Right ventricle myocardium superior (tissue), 1 donor: ENCODE measurements around the gene FAM234B. TPM values are rescaled to one million over a fixed set of nuclear protein-coding genes. Genes with fewer than 3 reads are reported as not detected.
"Not testable (repeated sequence)": the region's sequence is repeated elsewhere in the genome, so short reads cannot be mapped to it uniquely, and the experiment has no call there.

Experiments
- ATAC-seq: fragments of 200-7000 bp; cut with Tn5 transposase; one replicate; pipeline ENCODE4 v1.9.1; 2020; ENCODE audit warnings: mild to moderate bottlenecking; ENCODE audit not compliant: poor library complexity
- DNase-seq: peaks from one replicate; pipeline ENCODE4 v3.0.0-alpha.2; 2020
- intact Hi-C: fragments of 100-400 bp; cut with DNase I; formaldehyde crosslinking; loops from one replicate; pipeline ENCODE4 v1.11.2; 2022
- total RNA-seq: library from RNA; stranded (reverse); fragmentation: NEBNext Ultra II Directional; extraction: Animal tissue kit (Norgen Biotek cat#: 25700); gene quantifications from one replicate; pipeline ENCODE4 v1.2.1, GENCODE V29; 2021
- donor health status: DM: no; HTN: yes; CAD: no; lungs with severe emphysema.

The FAM234B gene
- total RNA-seq, 1 donor from 2014 or later: 1.8 TPM

- ATAC-seq (no peak), DNase-seq (no peak)
- intact Hi-C loops: no loop called here
Measured at GRCh38 chr12:13044906-13045299, 722 bp downstream of the FAM234B start.

DNA sequence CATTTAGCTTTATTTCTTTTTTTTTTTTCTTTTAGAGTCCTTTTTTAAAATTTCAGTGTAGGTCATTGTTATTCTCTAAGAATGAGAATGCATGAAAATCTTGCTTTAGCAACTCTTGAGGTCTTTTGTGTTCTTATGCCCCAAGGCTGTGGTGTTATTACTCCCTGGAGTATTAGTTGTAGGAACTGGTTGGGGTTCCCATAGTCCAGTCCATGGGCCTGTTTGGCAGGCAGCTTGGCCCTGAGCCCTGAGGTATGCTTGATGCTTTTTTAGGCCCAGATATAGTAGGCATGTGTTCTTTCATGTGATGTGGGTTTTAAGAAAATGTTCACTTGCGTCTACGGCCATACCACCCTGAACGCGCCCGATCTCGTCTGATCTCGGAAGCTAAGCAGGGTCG, 1.6 kb downstream of the FAM234B start:
- DNase-seq: no peak
- intact Hi-C loops: no loop called here
- no peak for ATAC-seq

GRCh38 chr12:13046964-13047363, 2.8 kb downstream of the FAM234B start:
- ATAC-seq: no peak
- intact Hi-C loops: no loop called here

GRCh38 chr12:13049816-13050215, 5.6 kb downstream of the FAM234B start:
- DNase-seq (no peak), ATAC-seq (no peak)
- intact Hi-C loops: no loop called here

More at GRCh38 chr12:13046964-13047363, 2.8 kb downstream of the FAM234B start:
- no peak for DNase-seq

DNA sequence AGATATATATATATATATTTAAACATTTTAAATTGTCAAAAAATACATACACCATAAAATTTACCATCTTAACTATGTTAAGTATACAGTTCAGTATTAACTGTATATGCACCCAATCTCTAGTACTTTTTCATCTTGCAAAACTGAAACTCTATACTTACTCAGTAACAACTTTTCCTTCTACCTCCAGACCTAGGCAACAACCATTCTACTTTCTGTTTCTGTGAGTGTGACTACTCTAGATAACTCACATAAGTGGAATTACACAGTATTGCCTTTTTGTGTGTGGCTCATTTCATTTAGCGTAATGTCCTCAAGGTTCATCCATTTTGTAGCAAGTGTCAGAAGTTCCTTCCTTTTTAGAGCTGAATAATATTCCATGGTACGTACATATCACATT, 8.2 kb downstream of the FAM234B start:
- ATAC-seq (no peak), DNase-seq (no peak)
- intact Hi-C loops: no loop called here

- ATAC-seq, intact Hi-C loops, DNase-seq: not testable (repeated sequence)
Measured at GRCh38 chr12:13053617-13054016, 9.4 kb downstream of the FAM234B start.

DNA sequence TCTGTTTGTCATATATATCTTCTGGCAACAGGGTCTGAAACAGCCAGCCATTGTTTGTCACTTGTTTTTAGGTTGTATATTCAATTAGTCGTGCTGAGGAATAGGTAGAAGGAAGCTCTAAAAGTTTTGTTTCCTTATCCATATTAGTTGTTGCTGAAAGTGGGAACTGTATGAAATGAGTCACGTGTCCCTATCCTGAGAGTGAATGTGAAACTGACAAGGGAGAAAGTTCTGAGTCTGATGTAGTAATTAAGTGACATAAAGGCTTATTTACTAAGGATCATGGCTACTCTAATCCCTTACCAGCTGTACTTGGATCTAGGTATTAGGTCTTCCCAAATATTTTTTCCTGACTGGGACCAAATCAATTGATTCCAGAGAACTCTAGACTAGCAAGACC, 16.4 kb downstream of the FAM234B start:
- intact Hi-C loops: no loop called here
- DNase-seq (no peak), ATAC-seq (no peak)

DNA sequence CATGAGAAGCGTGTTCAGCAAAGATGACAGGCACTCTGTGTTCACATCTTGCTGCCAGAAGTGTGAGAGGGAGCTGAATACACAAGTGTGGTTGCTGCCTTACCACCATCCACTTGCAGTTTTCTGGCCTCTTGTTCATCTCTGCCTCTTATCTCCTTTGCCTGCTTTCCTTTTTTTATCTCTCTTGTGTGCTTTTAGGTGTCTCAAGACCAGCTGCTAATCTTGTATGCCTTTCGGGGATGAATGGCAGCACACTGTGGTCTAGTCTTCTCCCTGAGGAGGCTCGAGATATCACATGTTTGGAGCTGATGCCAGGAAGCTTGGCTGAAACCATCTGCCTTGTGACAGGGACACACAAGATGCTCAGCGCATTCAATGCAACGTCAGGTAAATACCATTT, 17.2 kb downstream of the FAM234B start:
- DNase-seq: no peak
- intact Hi-C loops: no loop called here
- ATAC-seq: no peak

DNA sequence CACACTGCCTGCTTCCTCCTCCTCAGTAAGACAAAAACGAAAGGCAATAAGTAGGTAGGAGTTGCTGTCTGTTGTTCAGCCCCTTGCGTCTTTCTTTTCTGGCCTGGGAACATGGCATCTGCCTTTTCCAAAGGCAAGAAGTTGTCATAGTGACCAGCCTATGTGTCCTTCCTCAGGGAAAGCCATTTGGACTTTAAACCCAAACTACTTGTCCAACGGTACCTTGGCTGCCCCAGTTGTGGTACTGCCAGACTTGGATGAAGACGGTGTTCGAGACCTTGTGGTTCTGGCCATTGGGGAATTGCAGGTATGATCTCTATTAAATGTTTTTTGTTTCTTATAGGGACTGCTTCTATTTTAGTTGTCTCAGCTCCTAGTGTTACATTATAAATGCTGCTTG, 18.5 kb downstream of the FAM234B start:
- intact Hi-C loops: no loop called here
- no peak for ATAC-seq

GRCh38 chr12:13066014-13066413, 21.8 kb downstream of the FAM234B start:
- DNase-seq: no peak
- intact Hi-C loops: no loop called here
- ATAC-seq: no peak

More for the DNA sequence above, 18.5 kb downstream of the FAM234B start:
- DNase-seq: no peak

DNA sequence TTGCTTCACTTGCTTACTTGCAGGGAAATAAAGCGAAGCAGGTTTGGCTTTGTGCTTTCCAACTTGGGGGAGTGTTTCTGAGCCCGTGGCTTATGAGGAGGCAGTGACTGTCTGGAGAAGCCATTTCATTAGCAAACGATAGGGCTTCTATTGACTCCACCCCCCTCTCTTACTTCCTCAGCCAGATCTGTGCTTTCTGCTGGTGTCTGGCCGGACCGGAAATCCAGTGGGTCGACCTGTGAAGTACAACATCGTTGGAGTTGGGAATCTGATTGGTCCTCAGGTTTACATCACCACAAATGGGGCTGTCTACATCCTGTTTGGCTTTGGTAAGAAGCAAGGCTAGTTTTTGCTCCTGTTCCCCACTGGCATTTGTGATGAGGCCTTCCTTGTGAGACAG, 22.3 kb downstream of the FAM234B start:
- ATAC-seq (no peak), DNase-seq (no peak)
- intact Hi-C loops: no loop called here

DNA sequence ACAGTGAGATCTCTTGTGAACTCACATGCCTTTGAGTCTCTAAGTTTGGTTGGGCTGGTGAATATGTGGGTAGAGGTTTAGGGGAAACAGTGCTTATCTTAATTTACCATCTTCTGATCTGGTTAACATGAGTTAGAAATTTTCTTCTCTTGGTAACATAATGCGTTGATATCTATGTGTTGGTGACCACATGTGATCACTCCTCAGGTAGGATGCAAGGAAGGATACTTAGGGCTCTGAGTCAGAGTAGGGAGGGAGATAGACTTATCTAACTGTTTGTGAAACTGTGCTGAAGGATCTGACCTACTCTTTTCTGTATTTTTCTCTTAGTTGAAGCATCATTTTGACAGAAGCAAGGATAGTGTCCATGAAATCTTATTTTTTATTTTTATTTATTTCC, 23.1 kb downstream of the FAM234B start:
- intact Hi-C loops: no loop called here

DNA sequence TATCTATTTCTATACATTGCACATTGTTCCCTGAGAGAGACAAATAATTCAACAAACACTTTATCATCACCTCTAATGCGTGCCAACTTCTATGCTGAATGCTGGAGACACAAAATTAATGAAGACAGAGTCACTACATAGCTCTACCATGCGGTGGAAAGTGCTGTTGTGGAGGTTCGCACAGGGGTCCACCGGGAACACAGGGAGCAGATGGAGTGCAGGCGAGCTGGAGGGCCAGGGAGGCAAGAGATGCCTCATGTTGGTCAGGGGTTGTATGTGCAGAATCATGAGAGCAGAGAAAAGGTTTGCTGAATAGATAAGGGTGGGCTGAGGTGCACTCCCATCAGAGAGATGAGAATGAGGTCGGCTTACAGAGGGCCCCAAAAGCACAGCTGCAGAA, 25.2 kb downstream of the FAM234B start:
- intact Hi-C loops: no loop called here
- ATAC-seq (no peak), DNase-seq (no peak)

More for the DNA sequence above, 23.1 kb downstream of the FAM234B start:
- ATAC-seq (no peak), DNase-seq (no peak)

DNA sequence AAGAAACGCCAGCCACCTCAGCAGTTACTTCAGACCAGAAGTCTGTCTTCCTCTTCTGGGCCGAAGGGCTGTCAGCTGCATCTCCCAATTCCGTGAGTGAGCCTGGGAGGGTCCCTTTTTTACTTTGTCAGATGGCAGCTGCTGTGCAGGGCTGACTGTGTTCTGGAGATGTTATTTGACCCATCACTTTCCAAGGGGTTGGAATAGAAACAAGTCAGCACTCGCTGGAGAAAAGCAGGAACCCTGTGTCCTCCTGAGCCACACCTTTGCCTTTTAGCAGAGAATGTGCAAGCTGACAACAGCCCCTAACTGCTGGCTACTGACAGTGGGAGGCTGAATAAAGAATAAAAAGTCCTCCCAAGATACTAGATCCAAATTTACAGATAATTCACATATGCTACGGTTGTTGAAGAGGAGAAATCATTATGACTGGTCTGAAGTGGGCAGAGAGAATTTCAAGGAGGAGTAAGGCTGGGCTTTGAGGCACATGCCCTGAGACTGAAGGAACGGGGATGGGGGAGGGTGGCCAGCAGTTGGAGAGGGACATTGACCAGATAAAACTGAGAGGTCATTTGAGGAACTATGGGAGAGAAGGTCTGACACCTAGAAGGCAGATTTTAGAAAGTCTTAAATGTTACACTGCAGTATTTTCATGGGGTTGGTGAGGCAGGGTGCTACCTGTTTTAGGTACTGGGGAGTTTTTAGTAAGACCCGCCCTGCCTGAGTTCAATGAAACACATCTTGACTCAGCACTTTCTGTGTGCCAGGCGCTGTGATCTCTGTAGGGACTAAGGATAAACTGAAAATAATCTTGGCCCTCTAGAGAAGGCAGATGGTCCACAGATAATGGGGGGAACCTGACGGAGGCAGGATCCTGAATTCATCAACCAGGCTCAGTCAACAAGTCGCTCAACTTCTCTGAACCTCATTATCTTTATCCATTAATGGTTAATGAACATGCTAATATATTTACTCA, 27.4 kb downstream of the FAM234B start:
- DNase-seq (no peak), ATAC-seq (no peak)
- intact Hi-C loops: no loop called here

DNA sequence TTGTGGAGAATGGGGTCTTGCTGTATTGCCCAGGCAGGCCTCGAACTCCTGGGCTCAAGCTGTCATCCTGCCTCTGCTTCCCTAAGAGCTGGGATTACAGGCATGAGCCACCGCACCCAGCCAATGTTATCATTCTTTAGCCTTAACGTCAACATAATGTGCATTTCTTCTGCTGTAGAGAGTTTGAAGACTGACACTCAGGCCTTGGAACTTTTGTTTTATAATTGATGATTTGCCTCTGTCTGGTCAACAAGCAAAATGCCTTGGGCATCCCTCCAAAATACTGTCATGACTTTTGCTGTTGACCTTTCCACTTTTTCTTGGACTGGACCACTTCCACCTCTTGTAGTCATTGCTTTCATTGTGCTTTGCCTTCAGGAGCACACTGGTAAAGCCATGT, 29.0 kb downstream of the FAM234B start:
- no peak for ATAC-seq
- DNase-seq: no peak
- intact Hi-C loops: no loop called here

DNA sequence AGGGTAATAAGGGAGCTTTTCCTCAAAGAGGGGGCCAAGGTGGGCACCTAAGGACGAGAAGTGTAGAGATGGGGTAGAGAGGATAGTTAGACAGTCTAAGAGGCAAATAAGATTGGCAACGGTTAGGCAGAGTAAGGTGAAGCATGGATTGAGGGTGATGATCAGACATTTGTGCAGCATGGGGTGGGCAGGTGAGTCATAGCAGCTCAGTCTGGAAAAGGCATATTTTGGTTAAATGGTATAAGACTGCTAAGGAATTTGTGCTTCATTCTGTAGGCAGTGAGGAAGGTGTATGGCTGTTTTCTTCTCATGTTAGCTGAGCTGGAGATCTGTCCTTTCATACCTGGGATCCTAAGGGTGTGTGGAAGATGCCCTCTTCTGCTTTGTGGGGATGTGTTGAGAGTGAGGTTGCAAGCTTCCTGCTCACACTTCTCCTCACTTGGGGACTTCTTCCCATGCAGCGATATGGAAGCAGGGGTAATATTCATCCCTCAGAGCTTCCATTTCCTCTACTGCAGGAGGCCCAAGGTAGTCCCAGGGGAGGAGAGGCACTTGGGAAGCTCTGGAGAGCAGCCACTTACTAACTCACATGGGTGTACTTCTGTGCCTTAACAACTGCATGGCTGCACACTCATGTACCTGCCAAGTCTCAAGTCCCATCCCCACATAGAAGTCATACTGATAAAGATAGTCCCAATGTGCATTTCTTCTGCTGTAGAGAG, 30.4 kb downstream of the FAM234B start:
- no peak for ATAC-seq
- intact Hi-C loops: no loop called here

GRCh38 chr12:13075118-13075480, 30.9 kb downstream of the FAM234B start:
- no peak for DNase-seq
- no peak for ATAC-seq
- intact Hi-C loops: no loop called here

More for the DNA sequence above, 30.4 kb downstream of the FAM234B start:
- no peak for DNase-seq

DNA sequence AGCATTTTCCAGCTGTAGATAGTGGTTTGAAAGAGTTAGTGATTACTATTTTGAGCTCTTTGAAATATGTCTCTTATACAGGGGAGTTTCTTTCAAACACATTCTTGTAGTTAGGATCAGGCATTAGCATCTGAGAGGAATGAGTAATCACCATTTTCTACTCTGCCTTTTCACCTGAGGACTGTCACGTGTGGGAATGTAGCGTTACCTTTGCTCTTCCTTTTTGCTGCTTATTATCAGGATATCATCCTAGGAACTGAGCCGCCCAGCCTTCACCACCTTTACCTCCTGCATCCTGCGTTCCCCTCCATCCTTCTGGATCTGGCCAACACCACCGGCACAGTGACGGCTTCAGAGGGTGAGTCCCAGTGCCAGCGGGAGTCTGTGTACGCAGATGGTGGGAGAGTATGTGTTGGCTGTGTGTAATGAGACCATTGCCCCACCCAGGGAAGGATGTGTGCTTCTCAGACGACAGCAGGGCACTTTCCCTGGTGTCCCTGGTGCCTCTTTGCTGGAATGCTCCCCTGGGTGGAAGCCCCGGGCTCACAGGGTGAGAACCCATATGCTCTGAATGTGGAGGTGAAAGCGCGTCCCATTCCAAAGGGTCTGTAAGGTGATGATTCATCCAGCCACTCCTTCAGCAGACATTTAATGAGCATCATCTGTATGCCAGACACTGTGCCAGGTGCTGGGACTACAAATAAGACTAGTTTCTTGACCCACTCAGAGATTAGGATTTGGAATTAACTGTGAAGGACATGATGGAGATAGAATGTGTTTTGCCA, 31.8 kb downstream of the FAM234B start:
- ATAC-seq: no peak
- intact Hi-C loops: no loop called here

DNA sequence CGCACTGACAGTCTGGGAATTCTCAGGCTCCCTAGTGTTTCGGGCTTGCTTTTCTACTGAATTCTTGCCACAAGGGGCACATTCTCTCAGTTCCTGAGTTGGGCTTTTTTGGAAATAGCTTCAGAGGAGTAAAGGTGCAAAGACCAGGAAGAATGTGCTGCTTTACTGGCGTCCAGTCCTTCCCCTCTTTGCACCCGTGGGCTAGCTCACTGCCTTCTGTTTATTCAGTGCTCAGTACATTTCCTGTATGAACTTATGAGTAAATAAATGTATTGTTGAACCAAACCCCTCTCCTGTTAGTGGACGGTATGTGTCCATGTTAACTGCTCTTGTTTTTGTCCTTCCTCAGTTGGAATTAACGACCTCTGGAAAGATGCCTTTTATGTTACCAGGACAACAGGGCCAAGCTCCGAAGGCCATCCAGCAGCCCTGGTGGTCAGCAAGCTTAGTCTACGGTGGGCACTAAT, 35.3 kb downstream of the FAM234B start:
- intact Hi-C loops: no loop called here
- DNase-seq: no peak
- ATAC-seq: no peak

More for the DNA sequence above, 31.8 kb downstream of the FAM234B start:
- no peak for DNase-seq
